IPS-18a (cell line): ENCODE data around the gene MARCHF7.
A peak's percentile ranks its signal among the peaks of the same experiment; 100 is the strongest.
"Not testable (repeated sequence)": the region's sequence is repeated elsewhere in the genome, so short reads cannot be mapped to it uniquely, and the experiment has no call there.

Experiments used
- H3K27ac ChIP-seq: one replicate; pipeline ENCODE4 v1.5.1; 2013; ENCODE audit warnings: low read length
- H3K27me3 ChIP-seq: one replicate; pipeline ENCODE4 v1.6.1; 2013; ENCODE audit warnings: mild to moderate bottlenecking, low read length; ENCODE audit not compliant: control insufficient read depth, insufficient read depth
- H3K36me3 ChIP-seq: one replicate; pipeline ENCODE4 v1.6.1; 2013; ENCODE audit warnings: low read depth, low read length; ENCODE audit not compliant: control insufficient read depth
- H3K4me1 ChIP-seq: one replicate; pipeline ENCODE4 v1.6.1; 2013; ENCODE audit warnings: low read depth, low read length; ENCODE audit not compliant: control insufficient read depth
- H3K4me3 ChIP-seq: one replicate; pipeline ENCODE4 v1.5.1; 2013; ENCODE audit warnings: low read length
- H3K9ac ChIP-seq: one replicate; pipeline ENCODE4 v1.6.1; 2013; ENCODE audit warnings: mild to moderate bottlenecking, low read length, moderate library complexity
- H3K9me3 ChIP-seq: one replicate; pipeline ENCODE4 v1.6.1; 2013; ENCODE audit warnings: low read depth, low read length; ENCODE audit not compliant: control insufficient read depth

The MARCHF7 gene

GRCh38 chr2:159724795-159725572 is 12.7 kb downstream of the MARCHF7 start:
- not testable (repeated sequence) for H3K27me3 ChIP-seq, H3K4me1 ChIP-seq, H3K4me3 ChIP-seq, H3K27ac ChIP-seq, H3K9ac ChIP-seq, H3K9me3 ChIP-seq
- H3K36me3 ChIP-seq = peaks cover 19% of the 10 kb centered on the region

- Histone ChIP-seq H3K9me3 (no peaks in the 10 kb centered on the region), H3K36me3 (peaks cover 24% of the 10 kb centered on the region), H3K27ac (no peak overlapping the region), H3K27me3 (no peaks in the 10 kb centered on the region), H3K4me1 (no peaks in the 10 kb centered on the region), H3K9ac (peak overlapping the region; percentile 10), H3K4me3 (no peak overlapping the region)
Measured at GRCh38 chr2:159725713-159726112, 13.4 kb downstream of the MARCHF7 start.

GRCh38 chr2:159728629-159729028 is 16.3 kb downstream of the MARCHF7 start:
- H3K4me1 ChIP-seq = no peaks in the 10 kb centered on the region
- no peaks in the 10 kb centered on the region for H3K9me3 ChIP-seq
- H3K27ac ChIP-seq = no peak overlapping the region
- no peak overlapping the region for H3K4me3 ChIP-seq
- no peak overlapping the region for H3K9ac ChIP-seq
- H3K27me3 ChIP-seq = no peaks in the 10 kb centered on the region
- H3K36me3 ChIP-seq = peaks cover 34% of the 10 kb centered on the region

GRCh38 chr2:159735648-159736047 is 23.3 kb downstream of the MARCHF7 start:
- H3K9ac ChIP-seq = no peak overlapping the region
- no peaks in the 10 kb centered on the region for H3K27me3 ChIP-seq
- H3K36me3 ChIP-seq = peaks cover 72% of the 10 kb centered on the region
- no peak overlapping the region for H3K27ac ChIP-seq
- H3K9me3 ChIP-seq = no peaks in the 10 kb centered on the region
- no peaks in the 10 kb centered on the region for H3K4me1 ChIP-seq
- no peak overlapping the region for H3K4me3 ChIP-seq

GRCh38 chr2:159736048-159736447 is 23.7 kb downstream of the MARCHF7 start:
- H3K4me3 ChIP-seq = no peak overlapping the region
- H3K4me1 ChIP-seq = no peaks in the 10 kb centered on the region
- H3K27me3 ChIP-seq = no peaks in the 10 kb centered on the region
- H3K9me3 ChIP-seq = no peaks in the 10 kb centered on the region
- no peak overlapping the region for H3K27ac ChIP-seq
- H3K9ac ChIP-seq = no peak overlapping the region
- H3K36me3 ChIP-seq = peaks cover 68% of the 10 kb centered on the region

GRCh38 chr2:159737292-159737916 is 25.1 kb downstream of the MARCHF7 start:
- Histone ChIP-seq H3K36me3 (peaks cover 72% of the 10 kb centered on the region), H3K27me3 (no peaks in the 10 kb centered on the region), H3K27ac (no peak overlapping the region), H3K9ac (no peak overlapping the region), H3K4me1 (no peaks in the 10 kb centered on the region), H3K9me3 (no peaks in the 10 kb centered on the region), H3K4me3 (no peak overlapping the region)

- Histone ChIP-seq H3K9ac (no peak overlapping the region), H3K9me3 (no peaks in the 10 kb centered on the region), H3K4me1 (no peaks in the 10 kb centered on the region), H3K4me3 (no peak overlapping the region), H3K36me3 (peaks cover 72% of the 10 kb centered on the region), H3K27me3 (no peaks in the 10 kb centered on the region), H3K27ac (no peak overlapping the region)
Measured at GRCh38 chr2:159737917-159738296, 25.6 kb downstream of the MARCHF7 start.

GRCh38 chr2:159738509-159739390 is 26.4 kb downstream of the MARCHF7 start:
- Histone ChIP-seq H3K4me3 (no peak overlapping the region), H3K36me3 (peaks cover 72% of the 10 kb centered on the region), H3K4me1 (no peaks in the 10 kb centered on the region), H3K27ac (no peak overlapping the region), H3K27me3 (no peaks in the 10 kb centered on the region), H3K9me3 (no peaks in the 10 kb centered on the region), H3K9ac (no peak overlapping the region)

GRCh38 chr2:159742846-159743245 is 30.5 kb downstream of the MARCHF7 start:
- Histone ChIP-seq H3K9ac (no peak overlapping the region), H3K4me3 (no peak overlapping the region), H3K4me1 (no peaks in the 10 kb centered on the region), H3K27ac (no peak overlapping the region), H3K36me3 (peaks cover 71% of the 10 kb centered on the region), H3K27me3 (no peaks in the 10 kb centered on the region), H3K9me3 (no peaks in the 10 kb centered on the region)

- no peaks in the 10 kb centered on the region for H3K4me1 ChIP-seq
- peaks cover 71% of the 10 kb centered on the region for H3K36me3 ChIP-seq
- H3K9me3 ChIP-seq = no peaks in the 10 kb centered on the region
- H3K27ac ChIP-seq = no peak overlapping the region
- H3K4me3 ChIP-seq = no peak overlapping the region
- H3K9ac ChIP-seq = no peak overlapping the region
- no peaks in the 10 kb centered on the region for H3K27me3 ChIP-seq
Measured at GRCh38 chr2:159744363-159744762, 32.1 kb downstream of the MARCHF7 start.

GRCh38 chr2:159745237-159745636 is 32.9 kb downstream of the MARCHF7 start:
- not testable (repeated sequence) for H3K4me3 ChIP-seq, H3K27ac ChIP-seq, H3K27me3 ChIP-seq, H3K9me3 ChIP-seq, H3K9ac ChIP-seq, H3K4me1 ChIP-seq
- peaks cover 71% of the 10 kb centered on the region for H3K36me3 ChIP-seq
